Hypothalamus (tissue), 51 donors: ENCODE data around the gene FLT1.

Source experiments
- DNase-seq, 51 donors: peaks; one replicate each; lab custom pipeline; 2025; lab: John Stamatoyannopoulos, UW

FLT1 gene

GRCh38 chr13:28464861-28465460, 30.0 kb downstream of the FLT1 start:
- no peak for DNase-seq

GRCh38 chr13:28463481-28463880, 31.4 kb downstream of the FLT1 start:
- no peak for DNase-seq

DNA sequence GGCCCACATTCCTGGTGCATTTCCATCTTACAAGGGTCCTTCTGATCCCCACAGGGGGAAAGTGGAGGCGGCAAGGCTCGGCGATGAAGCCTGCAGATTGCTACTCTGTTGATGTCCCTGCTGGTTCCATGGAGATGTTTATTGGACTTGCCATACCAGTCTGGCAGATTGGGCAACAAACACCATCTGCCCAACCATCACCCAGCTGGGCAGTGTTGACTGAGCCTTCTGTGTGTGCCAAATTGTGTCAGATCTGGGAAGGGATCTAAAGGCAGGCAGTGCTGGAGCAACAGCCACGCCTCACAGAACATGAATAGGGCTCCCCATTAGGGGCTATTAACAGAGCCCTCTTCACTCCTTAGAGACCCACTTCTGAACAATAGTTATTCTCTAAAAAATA, 35.0 kb downstream of the FLT1 start:
- no peak for DNase-seq

DNA sequence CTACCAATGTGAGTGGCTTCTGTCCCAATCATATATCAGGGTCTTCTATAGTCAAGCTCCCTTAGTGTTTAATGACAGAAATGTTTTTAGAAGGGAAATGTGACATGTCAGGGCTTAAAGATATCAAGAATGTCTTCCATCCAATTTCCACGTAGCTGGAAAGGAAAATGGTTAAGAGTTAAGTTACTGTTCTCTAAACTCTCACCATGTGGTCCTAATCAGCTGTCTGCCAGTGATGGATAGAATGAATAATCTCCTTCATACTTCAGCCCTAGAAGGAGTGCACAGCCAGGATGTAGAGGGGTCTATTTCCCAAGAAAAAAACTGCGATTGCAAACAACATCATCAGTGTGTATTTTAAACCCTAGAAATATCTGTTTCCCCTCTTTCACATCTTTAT, 36.3 kb downstream of the FLT1 start:
- no peak for DNase-seq

DNA sequence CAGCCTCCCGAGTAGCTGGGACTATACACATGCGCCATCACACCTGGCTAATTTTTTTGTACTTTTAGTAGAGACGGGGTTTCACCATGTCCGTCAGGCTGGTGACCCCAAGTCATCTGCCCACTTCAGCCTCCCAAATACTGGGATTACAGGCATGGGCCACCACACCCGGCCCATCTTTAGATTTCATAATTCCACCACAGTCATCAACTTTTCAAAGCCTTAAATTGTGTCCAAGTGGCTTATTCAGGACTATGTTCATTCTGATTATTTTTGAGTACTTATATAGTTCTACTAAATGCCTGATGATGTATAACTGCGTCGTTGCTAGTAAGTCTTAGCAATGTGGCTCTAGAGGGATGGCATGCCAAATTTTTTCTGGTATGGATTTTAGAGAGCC, 36.9 kb downstream of the FLT1 start:
- no peak for DNase-seq

DNA sequence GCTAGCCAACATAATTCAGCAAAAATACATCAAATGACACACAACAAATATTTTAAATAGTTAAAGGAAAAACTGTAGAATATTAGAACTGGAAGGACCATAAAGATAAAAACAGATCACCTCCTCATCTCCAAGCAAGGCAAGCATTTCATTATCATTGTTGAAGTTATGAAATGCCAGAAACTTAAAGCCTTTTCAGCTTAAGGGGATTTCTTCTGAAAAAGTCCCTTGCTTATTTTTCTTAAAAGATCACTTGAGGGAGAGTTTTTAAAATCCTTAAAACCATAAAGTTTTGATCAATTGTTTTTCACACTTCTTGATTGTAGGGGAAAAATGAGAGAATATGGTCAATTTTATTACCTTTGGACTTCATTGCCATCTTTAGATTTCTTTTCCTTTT, 37.4 kb downstream of the FLT1 start:
- DNase-seq, result no peak

DNA sequence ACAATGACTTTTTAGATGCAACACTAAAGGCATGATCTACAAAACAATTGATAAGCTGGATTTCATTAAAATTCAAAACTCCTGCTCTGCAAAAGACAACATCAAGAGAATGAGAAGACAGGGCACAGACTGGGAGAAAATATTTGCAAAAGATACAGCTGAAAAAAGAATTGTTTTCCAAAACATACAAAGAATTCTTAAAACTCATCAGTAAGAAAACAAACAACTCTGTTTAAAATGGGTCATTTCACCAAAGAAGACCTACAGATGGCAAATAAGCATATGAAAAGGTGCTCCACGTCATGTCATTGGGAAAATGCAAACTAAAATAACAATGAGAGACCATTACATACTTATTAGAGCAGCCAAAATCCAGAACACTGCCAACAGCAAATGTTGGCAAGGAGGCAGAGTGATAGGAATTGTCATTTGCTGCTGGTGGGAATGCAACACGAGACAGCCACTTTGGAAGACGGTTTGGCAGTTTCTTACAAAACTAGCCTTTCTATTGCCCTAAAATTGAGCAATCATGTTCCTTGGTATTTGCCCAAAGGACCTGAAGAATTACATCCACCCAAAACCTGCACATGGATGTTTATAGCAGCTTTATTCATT, 39.2 kb downstream of the FLT1 start:
- DNase-seq, result no peak

GRCh38 chr13:28452755-28453154, 42.2 kb downstream of the FLT1 start:
- no peak for DNase-seq

DNA sequence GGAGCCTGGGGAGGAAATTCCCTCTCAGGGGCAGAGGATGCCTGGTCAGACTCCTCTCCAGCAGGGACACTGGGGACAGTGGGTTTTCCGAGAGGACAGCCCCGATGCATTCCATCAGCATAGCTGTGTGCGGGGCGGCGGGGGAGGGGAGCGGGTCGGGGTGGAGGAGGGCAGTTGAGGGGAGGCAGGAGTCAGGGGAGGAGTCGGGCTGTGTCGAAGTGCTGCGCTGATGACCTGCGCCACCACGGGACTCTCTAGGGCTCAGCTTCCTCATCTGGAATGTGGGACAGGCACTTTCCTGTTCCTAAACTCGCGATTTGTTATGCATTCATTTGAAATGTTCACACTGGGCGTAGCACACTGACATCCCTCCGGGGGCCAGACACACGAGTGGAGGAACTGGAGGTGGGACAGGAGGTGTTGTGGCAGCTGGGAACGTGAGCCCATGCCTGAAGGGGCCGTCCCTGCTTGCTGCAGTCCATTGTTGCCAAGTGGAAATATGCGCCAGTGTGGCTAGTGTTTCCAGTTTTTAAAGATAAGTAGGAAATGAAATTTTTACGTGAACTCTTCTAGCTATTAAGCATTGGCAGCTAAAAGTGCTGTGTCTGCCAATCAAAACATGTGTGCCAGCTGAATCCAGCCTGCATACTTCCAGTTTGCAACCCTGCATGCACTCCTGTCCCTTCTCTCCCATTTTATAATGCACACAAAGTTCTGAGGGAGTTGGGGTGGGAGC, 43.3 kb downstream of the FLT1 start:
- DNase-seq, result no peak

DNA sequence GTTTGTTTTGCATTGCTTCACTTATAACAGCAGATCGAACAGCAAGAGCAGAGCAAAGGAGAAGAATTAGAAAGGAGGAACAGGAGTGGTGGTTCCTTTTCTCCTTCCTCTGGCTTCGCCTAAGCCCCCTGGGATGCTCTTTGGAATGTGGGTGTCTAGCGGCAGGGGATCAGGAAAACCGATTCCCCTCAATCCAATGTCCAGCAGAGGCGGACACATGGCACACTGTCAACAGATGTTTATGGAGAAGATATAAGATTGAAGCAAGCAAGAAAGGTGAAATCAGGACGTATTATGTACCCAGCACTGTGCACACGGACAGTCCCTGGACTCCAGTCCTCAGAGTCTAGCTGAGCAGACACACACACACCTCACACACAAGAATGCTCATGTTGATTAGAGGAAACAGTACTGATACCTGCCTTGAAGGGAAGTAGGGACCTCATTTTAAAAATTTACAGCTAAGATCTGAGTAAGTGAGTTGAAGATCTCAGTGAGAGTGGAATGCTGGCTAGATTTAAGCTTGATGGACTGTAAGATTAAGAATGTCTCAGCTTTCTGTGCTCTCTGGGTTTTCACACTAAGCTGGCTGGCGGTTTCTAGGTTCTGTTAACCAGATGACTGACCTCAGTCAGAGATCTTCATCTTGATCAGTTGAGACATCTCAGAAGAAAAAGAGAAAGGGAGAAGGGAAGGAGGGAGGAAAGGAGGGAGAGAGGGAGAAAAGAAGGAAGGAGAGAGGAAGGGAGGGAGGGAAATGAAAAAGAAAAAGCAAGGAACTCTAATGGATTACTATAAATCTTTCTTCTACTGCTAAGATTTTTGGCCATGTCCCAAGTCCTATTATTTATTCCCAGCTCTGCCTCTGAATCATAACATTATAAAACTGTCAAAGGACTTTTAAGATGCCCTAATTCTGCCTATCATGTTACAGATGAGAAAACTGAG, 44.8 kb downstream of the FLT1 start:
- DNase-seq, result no peak

DNA sequence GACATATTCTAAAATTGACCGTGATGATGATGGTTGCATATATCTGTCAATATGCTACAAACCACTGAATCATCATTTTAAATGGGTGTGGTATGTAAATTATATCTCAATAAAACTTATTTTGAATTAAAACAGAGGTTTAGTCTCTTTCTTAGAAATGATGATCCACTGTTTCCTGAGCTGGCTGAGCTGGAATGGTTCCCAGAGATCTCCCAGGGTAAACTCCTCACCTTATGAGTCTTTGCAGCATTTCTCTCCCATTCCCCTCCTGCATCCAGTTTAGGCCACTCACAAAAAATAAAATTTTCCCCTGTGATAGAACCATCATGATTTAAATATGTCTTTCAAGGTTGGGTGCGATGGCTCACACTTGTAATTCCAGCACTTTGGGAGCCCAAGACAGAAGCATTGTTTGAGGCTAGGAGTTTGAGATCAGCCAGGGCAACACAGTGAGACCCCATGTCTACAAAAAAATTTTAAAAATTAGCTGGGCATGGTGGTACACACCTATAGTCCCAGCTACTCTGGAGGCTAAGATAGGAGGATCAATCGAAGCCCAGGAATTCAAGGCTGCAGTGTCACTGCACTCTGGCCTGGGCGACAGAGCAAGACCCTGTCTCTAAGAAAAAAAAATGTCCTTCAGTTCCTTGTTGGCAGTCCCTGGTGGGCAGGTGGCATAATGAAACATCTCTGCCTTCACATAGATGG, 46.1 kb downstream of the FLT1 start:
- no peak for DNase-seq

- DNase-seq, result no peak
Measured at GRCh38 chr13:28447989-28448388, 46.9 kb downstream of the FLT1 start.

DNA sequence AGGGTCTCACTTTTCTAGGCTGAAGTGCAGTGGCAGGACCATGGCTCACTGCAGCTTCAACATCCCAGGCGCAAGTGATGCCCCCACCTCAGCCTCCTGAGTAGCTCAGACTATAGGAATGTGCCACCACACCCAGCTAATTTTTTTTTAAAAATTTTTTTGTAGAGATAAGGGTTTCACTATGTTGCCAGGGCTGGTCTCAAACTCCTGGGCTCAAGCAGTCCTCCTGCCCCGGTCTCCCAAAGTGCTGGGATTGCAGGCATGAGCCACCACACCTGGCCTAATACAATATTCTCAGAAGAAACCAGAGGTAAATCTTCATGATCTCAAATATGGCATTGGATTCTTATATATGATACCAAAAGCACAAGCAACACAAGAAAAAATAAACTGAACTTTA, 47.7 kb downstream of the FLT1 start:
- no peak for DNase-seq

DNA sequence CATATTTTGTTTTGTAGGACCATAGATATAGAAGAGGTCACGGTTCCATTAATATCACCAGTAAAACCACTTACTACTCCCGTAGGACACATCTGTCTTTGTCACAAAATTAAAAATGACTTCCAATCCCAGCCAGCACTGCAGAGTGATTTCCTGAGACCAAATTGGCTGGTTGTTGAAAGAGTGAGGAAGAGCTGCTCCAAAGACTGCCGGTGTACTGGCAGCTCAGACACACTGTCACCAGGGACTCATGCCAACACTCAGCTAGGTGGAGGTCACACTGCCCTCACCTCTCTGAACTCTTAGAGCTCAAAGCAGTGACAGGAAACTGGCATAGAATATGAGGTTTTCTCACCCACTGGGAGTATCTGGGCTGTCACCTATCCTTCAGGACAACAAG, 52.1 kb downstream of the FLT1 start:
- no peak for DNase-seq

DNA sequence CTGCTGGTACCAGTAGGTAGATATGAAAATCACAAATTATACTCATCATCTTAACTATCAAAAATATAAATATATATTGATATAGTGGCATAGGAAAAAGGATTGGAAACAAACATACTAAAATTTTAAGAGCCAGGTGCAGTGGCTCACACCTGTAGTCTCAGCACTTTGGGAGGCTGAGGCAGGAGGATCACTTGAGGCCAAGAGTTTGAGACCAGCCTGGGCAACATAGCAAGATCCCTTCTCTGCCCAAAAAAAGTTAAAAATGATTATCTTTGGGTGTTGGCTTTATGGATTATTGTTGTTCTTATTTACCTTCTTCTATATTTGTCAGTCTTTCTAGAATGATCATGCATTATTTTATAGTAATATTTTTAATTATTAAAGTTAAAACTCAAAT, 53.4 kb downstream of the FLT1 start:
- no peak for DNase-seq

DNA sequence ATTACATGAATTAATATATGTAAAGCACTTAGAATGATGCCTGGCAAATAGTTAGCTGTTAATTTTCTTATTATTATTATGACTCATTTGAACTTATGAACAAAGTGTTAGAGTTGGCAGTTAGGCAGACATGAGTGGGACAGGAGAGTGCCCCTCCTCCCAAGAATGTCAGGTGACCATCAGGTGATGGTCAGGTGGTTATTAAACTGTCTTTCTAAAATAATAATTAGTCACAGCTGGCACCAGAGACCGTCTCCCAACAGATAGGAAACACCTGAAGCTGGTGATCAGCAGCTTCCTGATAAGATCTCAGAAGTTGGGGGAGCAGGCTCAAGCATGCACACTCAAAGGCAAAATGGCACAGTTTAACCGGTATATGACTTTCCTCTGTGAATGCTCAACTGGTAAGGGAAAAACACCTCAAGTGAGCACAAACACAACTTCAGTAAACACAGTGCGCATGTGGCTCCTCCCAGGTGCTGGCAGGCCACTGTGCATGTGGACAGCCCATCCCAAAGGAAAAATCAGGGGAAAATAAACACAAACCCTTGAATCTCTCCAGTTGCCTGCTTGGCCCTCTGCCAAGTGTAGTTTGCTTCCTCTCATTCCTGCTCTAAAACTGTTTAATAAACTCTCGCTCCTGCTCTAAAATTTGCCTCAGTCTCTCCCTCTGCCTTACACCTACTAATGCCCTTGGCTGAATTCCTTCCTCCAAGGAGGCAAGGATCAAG, 54.0 kb downstream of the FLT1 start:
- DNase-seq, result no peak

DNA sequence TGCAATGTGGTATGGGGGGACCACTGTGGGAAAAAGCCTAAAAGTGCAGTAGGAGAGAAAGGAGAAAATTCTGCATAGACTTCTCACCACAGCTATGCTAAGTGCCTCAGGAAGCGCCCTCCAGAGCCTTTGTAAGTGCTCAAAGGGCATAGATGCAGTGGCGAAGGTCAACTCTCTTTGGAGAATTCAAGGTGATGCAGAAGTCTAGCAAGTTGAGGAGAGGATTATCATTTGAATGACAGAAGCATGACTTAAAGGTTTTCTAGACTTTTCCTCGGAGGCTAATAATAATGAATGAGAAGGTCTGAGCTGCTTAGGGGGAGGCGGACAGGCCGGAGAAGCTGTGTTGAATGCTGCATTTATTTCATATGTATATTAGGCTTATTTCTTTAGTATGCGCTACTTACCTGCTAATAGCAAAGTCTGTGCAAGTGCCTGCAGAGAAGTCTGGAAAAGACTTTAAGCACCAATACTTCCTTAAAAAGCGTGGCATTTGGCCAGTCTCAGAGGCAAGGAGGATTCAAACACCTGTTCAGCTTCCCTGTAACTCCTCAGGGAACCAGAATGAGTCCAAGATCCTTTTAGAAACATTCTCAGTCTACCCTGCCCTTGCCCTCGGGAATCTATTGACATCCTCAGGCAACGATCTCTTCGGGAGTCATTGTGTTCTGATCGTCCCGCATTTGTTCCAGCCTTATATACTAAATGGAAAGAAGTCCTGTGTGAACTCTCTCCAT, 56.2 kb downstream of the FLT1 start:
- DNase-seq, result no peak

DNA sequence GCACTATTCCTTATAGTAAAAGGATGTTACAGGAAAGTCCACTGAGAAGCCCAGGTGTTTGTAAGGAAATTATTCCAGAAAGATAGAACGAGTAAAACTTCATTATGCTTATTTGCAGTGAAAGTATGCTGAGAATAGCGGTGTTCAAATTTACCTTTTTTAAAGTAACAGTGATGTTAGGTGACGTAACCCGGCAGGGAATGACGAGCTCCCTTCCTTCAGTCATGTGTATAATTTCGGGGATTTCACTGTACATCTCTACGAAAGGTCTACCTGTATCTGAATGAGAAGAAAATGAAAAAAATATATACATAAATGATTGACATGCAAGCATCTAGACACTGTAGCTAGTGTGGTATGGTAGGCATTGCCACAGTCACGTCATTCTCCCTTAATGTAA, 56.9 kb downstream of the FLT1 start:
- no peak for DNase-seq

DNA sequence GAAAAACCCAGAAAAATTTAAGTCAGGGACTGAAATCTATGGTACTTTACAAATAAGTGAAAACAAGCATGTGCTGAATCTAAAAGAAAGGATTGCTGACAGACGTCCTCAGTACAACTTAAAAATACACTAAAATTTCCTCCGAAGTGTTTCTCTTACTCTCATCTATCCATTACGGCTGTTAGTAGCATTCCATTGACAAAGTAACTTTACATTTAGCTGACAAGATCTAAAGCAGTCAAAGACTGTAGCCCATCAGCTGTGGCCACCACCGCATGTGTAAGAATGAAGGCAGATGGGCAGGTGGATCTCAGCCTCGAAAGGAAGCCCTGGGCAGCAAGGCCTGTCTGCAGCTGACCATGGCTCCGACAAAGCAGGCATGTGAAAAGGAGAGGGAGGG, 59.0 kb downstream of the FLT1 start:
- no peak for DNase-seq
